Measurements from ENCODE around the gene MGAT3. TPM values are rescaled to one million over a fixed set of nuclear protein-coding genes. Genes with fewer than 3 reads are reported as not detected.
A peak's percentile ranks its signal among the peaks of the same experiment; 100 is the strongest.

Gene MGAT3
- total and polyA plus RNA-seq, 9 of the 15 experiments (the other 6 are each of a cell fraction or from before 2014, with no cell fraction given): 0.10 to 11.5 (median 4.6) TPM

DNA sequence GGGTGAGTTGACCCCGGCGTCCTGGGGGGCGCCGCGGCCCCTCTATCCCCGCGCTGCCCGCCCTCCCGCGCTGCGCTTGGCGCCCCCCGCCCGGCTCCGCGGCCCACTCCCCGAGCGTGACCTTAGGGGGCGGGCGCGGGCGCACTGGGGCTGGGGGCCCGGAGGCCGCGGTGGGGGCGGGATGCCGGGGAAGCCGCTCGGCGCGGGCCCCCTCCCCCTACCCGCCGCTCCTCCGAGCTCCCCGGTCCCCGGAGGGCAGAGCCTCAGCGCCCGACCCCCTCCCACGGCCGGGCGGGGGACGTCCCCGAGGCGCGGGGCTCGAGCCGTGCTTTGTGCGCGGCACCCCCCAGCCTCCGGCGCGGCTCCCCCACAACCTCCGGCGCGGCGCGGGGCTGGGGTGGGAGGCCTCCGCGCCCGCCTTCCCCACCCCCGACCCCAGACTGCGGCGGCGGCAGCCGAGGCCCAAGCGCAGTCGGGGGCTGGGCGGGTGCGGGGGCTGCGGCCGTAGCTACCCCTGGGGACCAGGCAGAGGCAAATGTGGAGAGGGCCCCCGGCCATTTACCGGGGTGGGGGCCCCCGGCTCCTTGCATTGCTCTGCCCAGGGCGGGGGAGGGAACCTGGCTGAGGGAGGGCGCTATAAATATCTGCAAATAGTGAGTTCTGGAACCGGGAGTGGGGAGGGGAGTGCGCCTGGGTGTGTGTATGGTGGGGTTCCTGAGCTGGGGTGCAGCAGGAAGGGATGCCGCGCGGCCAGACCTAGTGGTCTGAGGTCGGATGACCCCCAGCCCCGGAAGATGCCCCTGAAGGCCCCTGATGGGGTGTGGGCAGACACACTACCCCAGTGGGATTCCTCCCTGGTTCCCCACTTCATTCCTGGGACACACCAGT lies 988 bp downstream of the MGAT3 start (continued):
- TF ChIP-seq EGR1 (conservative IDR thresholded peaks at IDR 0.05) (peak; percentile 21; the same call in 1 of the 2 replicates), ZNF717 (CRISPR knock-in tag; IDR thresholded peaks at IDR 0.05) (no peak), CREM (IDR thresholded peaks at IDR 0.05; ENCODE audit: low read depth) (no peak), GATAD2B (IDR thresholded peaks at IDR 0.05; ENCODE audit: borderline replicate concordance) (peak; percentile 30; the same call in 1 of the 2 replicates), CAMTA2 (CRISPR knock-in tag; conservative IDR thresholded peaks at IDR 0.05) (no peak), GATA2 (CRISPR knock-in tag; IDR thresholded peaks at IDR 0.05) (no peak), HNRNPL (IDR thresholded peaks at IDR 0.05; ENCODE audit: low read depth, low read length) (no peak)
- TF ChIP-seq, protein P1, sequence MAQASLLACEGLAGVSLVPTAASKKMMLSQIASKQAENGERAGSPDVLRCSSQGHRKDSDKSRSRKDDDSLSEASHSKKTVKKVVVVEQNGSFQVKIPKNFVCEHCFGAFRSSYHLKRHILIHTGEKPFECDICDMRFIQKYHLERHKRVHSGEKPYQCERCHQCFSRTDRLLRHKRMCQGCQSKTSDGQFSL (CRISPR knock-in tag; IDR thresholded peaks at IDR 0.05): peak; percentile 61
- TF ChIP-seq, protein P1 (tag; IDR thresholded peaks at IDR 0.05): no peak

DNA sequence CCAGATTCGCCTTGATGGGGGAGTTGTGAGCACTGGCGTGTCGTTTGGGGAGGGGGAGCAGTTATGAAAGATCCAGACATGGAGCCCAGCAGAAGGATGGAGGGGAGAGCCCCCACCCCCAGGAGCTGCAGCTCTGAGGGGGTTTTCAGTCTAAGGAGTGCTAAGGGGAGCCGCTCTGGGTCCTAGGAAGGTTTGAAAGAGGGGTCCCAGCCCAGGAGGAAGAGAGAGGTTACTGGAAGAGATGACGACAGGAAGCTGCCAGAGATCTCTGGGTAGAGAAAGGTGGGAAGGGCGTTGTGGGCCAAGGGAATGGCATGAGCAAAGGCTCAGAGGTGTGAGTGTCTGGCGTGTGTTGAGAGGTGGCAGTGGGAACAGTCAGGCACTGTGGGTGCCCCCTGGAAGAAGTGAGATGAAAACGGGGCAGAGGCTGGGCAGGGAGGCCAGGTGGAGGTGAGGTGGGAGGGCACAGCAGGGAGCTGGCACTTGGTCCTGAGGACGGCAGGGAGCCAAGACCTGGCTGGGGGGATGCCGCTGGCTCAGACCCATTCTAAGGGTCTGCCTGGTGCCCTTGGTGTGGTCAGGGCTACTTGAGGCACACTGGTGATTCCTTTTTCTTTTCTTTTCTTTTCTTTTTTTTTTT lies 1.8 kb downstream of the MGAT3 start:
- Histone ChIP-seq H3K79me2 (ENCODE audit: control insufficient read depth, insufficient read depth, low read length) (peaks cover 49% of the 10 kb centered on the region), H2AFZ (ENCODE audit: low read depth, low read length) (0 out of 2 replicates have a peak overlapping the region, but pooled peaks have one; percentile 24), H3K27ac (ENCODE audit: extremely low read depth, low read depth, low read length) (peak overlapping the region; percentile 67), H3K4me1 (replicated peaks in 1 of 2; ENCODE audit: control insufficient read depth in 2 of 2, insufficient read depth in 2 of 2, low read length in 2 of 2) (peaks cover 36 to 69% of the 10 kb centered on the region in 2 experiments), H3K9me1 (ENCODE audit: control insufficient read depth, insufficient read depth, low read length) (no peaks in the 10 kb centered on the region), H3K9me3 (replicated peaks; ENCODE audit: control insufficient read depth, insufficient read depth, low read depth, low read length) (no peaks in the 10 kb centered on the region), H4K20me1 (replicated peaks; ENCODE audit: control insufficient read depth, insufficient read depth, low read length) (no peaks in the 10 kb centered on the region), H3K4me2 (ENCODE audit: insufficient read depth, low read length) (peak overlapping the region; percentile 76), H3K9ac (ENCODE audit: insufficient read depth in 1 of 2, low read depth in 2 of 2, low read length in 2 of 2) (peak overlapping the region; percentile 68 to 93), H3K4me3 (peak overlapping the region; percentile 59), H3K27me3 (ENCODE audit: control insufficient read depth in 2 of 2, insufficient read depth in 2 of 2, low read length in 2 of 2) (no peaks in the 10 kb centered on the region), H3K36me3 (ENCODE audit: control insufficient read depth, insufficient read depth, low read length) (no peaks in the 10 kb centered on the region)
- intact Hi-C loops (cut with micrococcal nuclease): no loop called here
- FAIRE-seq (peak; percentile 35), ATAC-seq (no peak), DNase-seq (ENCODE audit: extremely low read depth in 1 of 4, low spot score in 3 of 4) (no peak)
- 67% methylated on average over 3 of the region's 10 CpGs for WGBS (ENCODE audit: insufficient coverage, low coverage, missing lambda C conversion rate)
- TSS peak; percentile 54 for BruUV-seq (replicated peaks)
- TF ChIP-seq HNRNPLL (IDR thresholded peaks at IDR 0.05; ENCODE audit: low read depth, low read length, poor library complexity, severe bottlenecking) (no peak), BCOR (IDR thresholded peaks at IDR 0.05) (peak; percentile 19; the same call in 1 of the 2 replicates), ZFX (CRISPR knock-in tag; IDR thresholded peaks at IDR 0.05) (peak; percentile 2; the same call in 1 of the 2 replicates)
- CTCF ChIA-PET (ENCODE audit: low intra/inter-chr PET ratio): no interaction called here
- POLR2A ChIA-PET: interaction anchor here (1.1 kb wide), 1 partner anchor 66 kb away, joined by 4 read pairs; no protein-coding TSS in a partner anchor
- in situ Hi-C loops (cut with MboI): no loop called here
